Testis (tissue), 3 donors: ENCODE data around the gene INO80E. TPM values are rescaled to one million over a fixed set of nuclear protein-coding genes. Genes with fewer than 3 reads are reported as not detected.

Experiments
- DNase-seq: peaks from one replicate; pipeline ENCODE4 v3.0.0-alpha.2; 2019
- H3K27ac ChIP-seq, 2 donors: fragments of 200-600 bp; sonication (generic); one replicate each; pipeline ENCODE4 v1.5.1; 2019
- H3K27me3 ChIP-seq: fragments of 200-600 bp; sonication (generic); one replicate; pipeline ENCODE4 v1.5.1; 2019
- H3K36me3 ChIP-seq: fragments of 200-600 bp; sonication (generic); one replicate; pipeline ENCODE4 v1.5.1; 2017; ENCODE audit warnings: low read depth; ENCODE audit errors: missing control alignments
- H3K4me1 ChIP-seq: fragments of 200-600 bp; sonication (generic); one replicate; pipeline ENCODE4 v1.5.1; 2019
- H3K4me3 ChIP-seq, 2 donors: fragments of 200-600 bp; sonication (generic); one replicate each; pipeline ENCODE4 v1.5.1; 2017 to 2019
- H3K9me3 ChIP-seq: fragments of 200-600 bp; sonication (generic); one replicate; pipeline ENCODE4 v1.5.1; 2017
- POLR2A ChIP-seq: fragments of 450-650 bp; IDR thresholded peaks from one replicate; pipeline ENCODE4 v1.6.1; 2017; ENCODE audit warnings: antibody characterized with exemption, mild to moderate bottlenecking, moderate library complexity
- WGBS, 2 donors: methylation state at CpG; one replicate each; pipeline ENCODE4 v1.1.5; 2018; 5-methylcytosine and 5-hydroxymethylcytosine counted together
- intact Hi-C: fragments of 100-400 bp; cut with DNase I; formaldehyde crosslinking; loops from one replicate; pipeline ENCODE4 v1.15.1; 2023; ENCODE audit warnings: low total_unique reads
- polyA plus RNA-seq: library from polyadenylated mRNA; stranded (reverse); fragments of 350-450 nt; fragmentation: Illumina TruSeq; extraction: RNeasy Lipid Tissue Mini Kit (QIAGEN cat#74804); gene quantifications from one replicate; pipeline ENCODE4 v1.2.3, GENCODE V29; 2014; ENCODE audit warnings: low read depth, low replicate concordance; ENCODE audit not compliant: insufficient read depth
- total RNA-seq, 2 donors: library from RNA; depleted of rRNA; stranded (reverse); fragments of >200 nt; gene quantifications; one replicate each; pipeline ENCODE4 v1.2.3, GENCODE V29; 2016
- TF ChIP-seq, protein P1 (sequence below), 3 experiments: fragments of 450-650 bp in 2 of 3; fragments of 200-600 bp in 1 of 3; sonication (generic) in 1 of 3; IDR thresholded peaks; one replicate each; pipeline ENCODE4 v1.5.1; 2016 to 2019; ENCODE audit warnings: antibody characterized with exemption in 3 of 3, mild to moderate bottlenecking in 2 of 3, moderate library complexity in 1 of 3

Gene INO80E
- total and polyA plus RNA-seq, 3 donors from 2014 or later, result 64.0 to 98.1 (median 72.3) TPM

DNA sequence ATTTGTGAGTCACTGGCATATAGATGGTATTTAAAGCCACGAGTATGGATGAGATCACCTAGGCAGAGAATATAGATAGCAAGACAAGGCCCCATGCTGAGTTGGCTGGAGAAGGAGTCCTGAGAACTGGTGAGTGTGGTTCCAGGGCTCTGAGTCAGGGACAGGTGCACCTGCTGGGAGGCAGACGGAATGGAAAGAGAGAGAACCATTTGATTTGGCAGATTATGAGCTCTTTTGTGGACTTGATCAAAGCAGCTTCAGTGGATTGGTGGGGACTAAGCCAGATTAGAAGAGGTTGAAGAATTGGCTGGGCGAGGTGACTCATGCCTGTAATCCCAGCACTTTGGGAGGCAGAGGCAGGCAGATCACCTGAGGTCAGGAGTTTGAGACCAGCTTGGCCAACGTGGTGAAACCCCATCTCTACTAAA lies 22.7 kb downstream of the INO80E start:
- H3K27me3 ChIP-seq, result no peaks in the 10 kb centered on the region
- H3K27ac ChIP-seq, result no peak overlapping the region
- no peak overlapping the region for H3K4me3 ChIP-seq
- no peak for DNase-seq
- H3K9me3 ChIP-seq, result no peaks in the 10 kb centered on the region
- no peaks in the 10 kb centered on the region for H3K36me3 ChIP-seq
- no peaks in the 10 kb centered on the region for H3K4me1 ChIP-seq
- 77 to 82% methylated on average over 4 of the region's 4 CpGs for WGBS, 2 donors
- TF ChIP-seq POLR2A, result no peak
- TF ChIP-seq, protein P1, sequence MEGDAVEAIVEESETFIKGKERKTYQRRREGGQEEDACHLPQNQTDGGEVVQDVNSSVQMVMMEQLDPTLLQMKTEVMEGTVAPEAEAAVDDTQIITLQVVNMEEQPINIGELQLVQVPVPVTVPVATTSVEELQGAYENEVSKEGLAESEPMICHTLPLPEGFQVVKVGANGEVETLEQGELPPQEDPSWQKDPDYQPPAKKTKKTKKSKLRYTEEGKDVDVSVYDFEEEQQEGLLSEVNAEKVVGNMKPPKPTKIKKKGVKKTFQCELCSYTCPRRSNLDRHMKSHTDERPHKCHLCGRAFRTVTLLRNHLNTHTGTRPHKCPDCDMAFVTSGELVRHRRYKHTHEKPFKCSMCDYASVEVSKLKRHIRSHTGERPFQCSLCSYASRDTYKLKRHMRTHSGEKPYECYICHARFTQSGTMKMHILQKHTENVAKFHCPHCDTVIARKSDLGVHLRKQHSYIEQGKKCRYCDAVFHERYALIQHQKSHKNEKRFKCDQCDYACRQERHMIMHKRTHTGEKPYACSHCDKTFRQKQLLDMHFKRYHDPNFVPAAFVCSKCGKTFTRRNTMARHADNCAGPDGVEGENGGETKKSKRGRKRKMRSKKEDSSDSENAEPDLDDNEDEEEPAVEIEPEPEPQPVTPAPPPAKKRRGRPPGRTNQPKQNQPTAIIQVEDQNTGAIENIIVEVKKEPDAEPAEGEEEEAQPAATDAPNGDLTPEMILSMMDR (IDR thresholded peaks at IDR 0.05), result no peak
- intact Hi-C loops, result no loop called here

DNA sequence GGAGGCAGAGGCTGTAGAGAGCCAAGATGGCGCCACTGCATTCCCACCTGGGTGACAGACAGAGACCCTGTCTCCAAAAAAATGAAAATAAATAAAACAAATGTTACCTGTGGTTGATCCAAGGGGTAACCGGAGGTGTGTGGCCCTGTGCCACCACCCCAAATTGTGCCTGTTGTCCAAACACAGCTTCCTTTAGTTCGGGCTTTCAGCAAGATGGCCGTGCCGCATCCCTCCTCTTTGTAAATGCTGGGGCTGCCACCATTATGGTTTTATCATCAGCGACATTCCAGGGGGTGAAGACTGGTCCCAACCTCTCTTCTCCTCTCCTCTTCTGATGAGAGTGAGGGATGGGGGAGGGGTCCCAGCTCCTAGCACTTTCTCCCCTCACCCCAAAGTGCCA lies 26.8 kb downstream of the INO80E start, which contains the start of gene C16orf92:
Gene C16orf92, plus strand, starts transcription at position 312 of the 400 bp plus-strand sequence. CDS start 143 bp downstream, outside the sequence.
- Histone ChIP-seq H3K4me1 (no peaks in the 10 kb centered on the region), H3K36me3 (no peaks in the 10 kb centered on the region), H3K9me3 (no peaks in the 10 kb centered on the region), H3K4me3 (no peak within 1 kb of the TSS), H3K27ac (no peak within 1 kb of the TSS), H3K27me3 (no peaks in the 10 kb centered on the region)
- DNase-seq, result no peak
- intact Hi-C loops, result loop anchor here (10.0 kb wide), 1 partner anchor 328 kb away; no protein-coding TSS in a partner anchor
- WGBS, 2 donors, result 93 to 94% methylated on average over 6 of the region's 6 CpGs
- TF ChIP-seq, protein P1 (IDR thresholded peaks at IDR 0.05), result no peak
- no peak for TF ChIP-seq POLR2A

DNA sequence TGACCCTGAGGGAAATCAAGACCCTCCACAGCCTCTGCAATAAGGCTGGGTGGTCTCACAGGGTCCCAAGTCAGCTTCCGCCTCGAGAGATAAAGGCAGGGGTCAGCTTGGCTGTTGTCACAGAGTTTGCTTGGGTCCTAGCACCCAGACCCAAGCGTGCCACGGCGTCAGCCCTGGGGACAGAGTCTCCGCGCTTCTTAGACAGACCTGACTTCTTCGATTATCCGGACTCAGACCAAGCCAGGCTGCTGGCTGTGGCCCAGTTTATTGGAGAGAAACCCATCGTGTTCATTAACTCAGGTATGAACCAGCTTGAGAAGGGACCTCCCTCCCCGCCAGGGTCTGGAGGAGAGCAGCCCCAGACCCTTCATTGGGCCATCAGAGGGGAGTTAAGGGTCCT lies 27.5 kb downstream of the INO80E start:
- peaks cover 2% of the 10 kb centered on the region for H3K4me1 ChIP-seq
- no peaks in the 10 kb centered on the region for H3K27me3 ChIP-seq
- intact Hi-C loops, result loop anchor here (10.0 kb wide), 1 partner anchor 329 kb away; no protein-coding TSS in a partner anchor
- 71 to 93% methylated on average over 3 to 11 of the region's 11 CpGs for WGBS, 2 donors
- H3K4me3 ChIP-seq, result no peak overlapping the region
- H3K9me3 ChIP-seq, result no peaks in the 10 kb centered on the region
- H3K36me3 ChIP-seq, result no peaks in the 10 kb centered on the region
- no peak overlapping the region for H3K27ac ChIP-seq
- DNase-seq, result no peak
- no peak for TF ChIP-seq POLR2A
- TF ChIP-seq, protein P1 (IDR thresholded peaks at IDR 0.05), result no peak

DNA sequence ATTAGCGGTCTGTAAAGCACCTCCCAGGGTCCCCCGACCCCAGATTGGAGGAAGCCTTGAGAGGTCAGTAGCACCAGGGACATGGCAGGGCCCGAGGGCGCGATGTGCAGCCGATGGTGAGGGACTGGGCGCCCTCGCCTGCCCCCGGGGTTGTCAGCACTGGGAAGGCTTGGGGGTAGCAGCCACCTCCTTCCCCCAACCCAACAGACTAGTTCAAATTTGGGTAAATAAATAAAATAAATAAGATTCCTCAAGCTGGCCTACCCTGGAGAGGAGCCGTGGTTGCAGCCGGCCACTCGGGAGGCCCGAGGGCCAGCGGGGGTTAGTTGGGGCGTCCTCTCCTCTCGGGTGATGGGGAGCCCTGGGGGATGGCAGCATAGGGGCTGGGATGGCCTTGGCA lies 28.4 kb downstream of the INO80E start:
- WGBS, 2 donors, result 84 to 85% methylated on average over 16 of the region's 16 CpGs

More for the DNA sequence above, 28.4 kb downstream of the INO80E start:
- TF ChIP-seq, protein P1 (IDR thresholded peaks at IDR 0.05), result no peak
- no peak for TF ChIP-seq POLR2A
- Histone ChIP-seq H3K4me3 (no peak overlapping the region), H3K36me3 (no peaks in the 10 kb centered on the region), H3K27me3 (no peaks in the 10 kb centered on the region), H3K27ac (no peak overlapping the region), H3K4me1 (peaks cover 5% of the 10 kb centered on the region), H3K9me3 (no peaks in the 10 kb centered on the region)
- intact Hi-C loops, result loop anchor here (10.0 kb wide), 1 partner anchor 330 kb away; no protein-coding TSS in a partner anchor
- DNase-seq, result no peak
